Measurements from ENCODE around the gene ERRFI1. TPM values are rescaled to one million over a fixed set of nuclear protein-coding genes. Genes with fewer than 3 reads are reported as not detected.

ERRFI1 gene
- total RNA-seq, 1 donor from 2014 or later: 120 TPM

DNA sequence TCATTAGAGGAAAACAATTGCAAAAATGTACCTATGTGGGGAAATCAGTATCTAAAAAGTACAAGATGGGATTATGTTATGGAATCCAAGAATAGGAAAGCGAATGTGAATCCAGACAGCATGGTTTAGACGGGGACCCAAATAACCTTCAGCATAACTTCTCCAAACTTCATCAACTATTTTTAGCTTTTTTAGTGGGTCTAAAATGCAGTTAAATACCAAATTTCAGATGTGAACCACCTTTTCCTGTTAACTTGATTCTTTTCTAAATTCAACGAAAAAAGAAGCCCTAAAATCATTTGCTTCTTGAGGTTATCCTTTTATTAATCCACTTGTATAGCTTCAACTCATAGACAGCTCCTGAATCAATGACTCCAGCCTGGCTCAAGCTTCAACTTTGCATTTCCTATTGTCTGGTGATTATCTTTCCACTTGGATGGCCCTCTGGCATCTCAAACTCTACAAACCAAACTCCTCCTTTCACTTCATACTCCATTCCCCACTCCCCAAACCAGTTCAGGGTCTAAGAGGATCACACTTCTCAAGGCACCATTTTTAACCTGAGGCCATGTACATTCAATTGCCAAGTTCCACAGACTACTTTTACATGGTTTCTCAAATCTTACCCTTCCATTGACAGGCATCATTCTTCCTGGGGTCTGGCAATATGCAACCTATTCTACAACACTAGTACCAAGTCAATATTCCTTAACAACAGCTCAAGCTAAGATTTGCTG is 7.4 kb downstream of the ERRFI1 start:
- DNase-seq (ENCODE audit: low read depth): no peak
- TF ChIP-seq, protein P1, sequence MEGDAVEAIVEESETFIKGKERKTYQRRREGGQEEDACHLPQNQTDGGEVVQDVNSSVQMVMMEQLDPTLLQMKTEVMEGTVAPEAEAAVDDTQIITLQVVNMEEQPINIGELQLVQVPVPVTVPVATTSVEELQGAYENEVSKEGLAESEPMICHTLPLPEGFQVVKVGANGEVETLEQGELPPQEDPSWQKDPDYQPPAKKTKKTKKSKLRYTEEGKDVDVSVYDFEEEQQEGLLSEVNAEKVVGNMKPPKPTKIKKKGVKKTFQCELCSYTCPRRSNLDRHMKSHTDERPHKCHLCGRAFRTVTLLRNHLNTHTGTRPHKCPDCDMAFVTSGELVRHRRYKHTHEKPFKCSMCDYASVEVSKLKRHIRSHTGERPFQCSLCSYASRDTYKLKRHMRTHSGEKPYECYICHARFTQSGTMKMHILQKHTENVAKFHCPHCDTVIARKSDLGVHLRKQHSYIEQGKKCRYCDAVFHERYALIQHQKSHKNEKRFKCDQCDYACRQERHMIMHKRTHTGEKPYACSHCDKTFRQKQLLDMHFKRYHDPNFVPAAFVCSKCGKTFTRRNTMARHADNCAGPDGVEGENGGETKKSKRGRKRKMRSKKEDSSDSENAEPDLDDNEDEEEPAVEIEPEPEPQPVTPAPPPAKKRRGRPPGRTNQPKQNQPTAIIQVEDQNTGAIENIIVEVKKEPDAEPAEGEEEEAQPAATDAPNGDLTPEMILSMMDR (conservative IDR thresholded peaks at IDR 0.05; ENCODE audit: low read depth, low read length): no peak
- no peak overlapping the region for H3K4me3 ChIP-seq (ENCODE audit: low read depth, low read length)

DNA sequence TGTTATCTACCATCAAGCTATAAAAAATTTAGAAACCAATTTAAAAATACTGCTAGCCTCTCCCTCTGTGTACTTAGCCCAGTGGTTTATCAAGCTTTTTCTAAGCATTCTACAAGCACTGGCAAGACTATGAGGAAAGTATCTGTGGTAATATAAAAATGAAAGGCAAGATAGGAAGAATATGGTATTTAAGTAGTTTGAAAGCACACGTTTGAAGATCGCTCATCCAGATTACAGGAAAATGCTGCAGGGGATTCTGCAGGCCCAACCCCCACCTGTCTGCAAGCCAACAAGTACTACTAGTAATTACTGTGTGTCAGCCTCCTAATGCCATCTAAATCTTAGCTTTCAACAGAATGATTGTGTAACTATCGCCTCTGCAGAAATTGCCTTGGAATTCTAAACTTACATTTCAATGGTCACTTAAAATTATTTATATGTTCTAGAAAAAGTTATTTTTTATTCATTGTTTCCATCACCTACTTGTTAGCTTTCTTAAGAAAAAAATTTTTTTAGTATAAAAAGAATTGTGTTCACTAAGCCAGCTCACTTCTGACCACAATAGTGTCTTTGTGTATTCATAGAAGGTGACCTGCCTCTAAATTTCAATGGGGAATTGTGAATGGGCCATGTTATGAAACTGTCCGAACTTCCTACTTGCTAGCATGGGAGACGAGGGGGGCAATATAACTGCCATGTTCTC is 8.5 kb downstream of the ERRFI1 start:
- no peak overlapping the region for H3K4me3 ChIP-seq (ENCODE audit: low read depth, low read length)
- TF ChIP-seq, protein P1 (conservative IDR thresholded peaks at IDR 0.05; ENCODE audit: low read depth, low read length): no peak
- no peak for DNase-seq (ENCODE audit: low read depth)

DNA sequence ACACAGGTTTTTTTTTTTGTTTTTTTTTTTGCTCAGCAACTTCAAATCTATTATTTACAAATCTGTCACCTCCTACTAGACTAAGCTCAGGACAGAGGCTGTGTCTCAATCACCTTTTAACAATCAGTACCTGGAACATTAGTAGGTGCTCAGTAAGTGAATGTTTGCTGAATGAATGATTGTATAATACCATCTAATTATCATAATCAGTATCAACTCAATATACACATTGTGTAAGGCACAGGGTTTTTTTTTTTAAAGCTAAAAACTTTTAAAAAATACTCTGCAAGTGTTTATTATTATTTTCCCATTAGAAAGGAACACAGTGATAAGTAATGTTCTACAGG is 9.2 kb downstream of the ERRFI1 start:
- TF ChIP-seq, protein P1 (conservative IDR thresholded peaks at IDR 0.05; ENCODE audit: low read depth, low read length): no peak
- no peak overlapping the region for H3K4me3 ChIP-seq (ENCODE audit: low read depth, low read length)
- DNase-seq (ENCODE audit: low read depth): no peak

DNA sequence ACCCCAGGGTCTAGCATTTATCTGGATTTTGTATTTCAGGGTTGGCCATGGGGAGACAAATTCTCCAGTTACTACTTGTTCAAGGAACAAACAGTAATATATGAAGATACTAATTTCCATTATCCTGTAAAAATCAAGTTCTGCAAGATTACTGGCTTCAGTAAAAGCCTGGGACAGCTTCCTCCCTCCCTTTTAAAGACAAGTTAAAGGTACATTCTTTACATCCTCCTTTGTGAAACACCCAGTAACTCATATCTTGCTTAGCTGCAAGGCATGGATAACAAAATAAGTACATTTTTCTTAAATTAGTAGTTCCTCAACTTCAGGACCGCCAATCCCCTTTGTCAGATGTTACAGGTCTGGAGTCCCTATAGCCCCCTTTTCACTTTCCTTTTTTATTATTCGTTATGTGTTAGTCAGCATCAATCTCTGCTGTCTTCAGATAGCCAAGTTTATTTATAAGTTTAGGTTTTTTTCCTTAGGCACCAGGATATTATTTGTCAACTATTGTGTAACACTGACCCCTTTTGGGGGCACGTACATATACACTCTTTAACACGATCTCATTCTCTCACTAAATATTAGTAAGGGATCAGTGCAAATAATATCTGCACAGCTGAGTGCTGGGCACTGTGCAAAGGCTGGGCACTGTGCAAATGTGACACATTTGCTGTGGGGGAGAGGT is 9.8 kb downstream of the ERRFI1 start:
- no peak overlapping the region for H3K4me3 ChIP-seq (ENCODE audit: low read depth, low read length)
- TF ChIP-seq, protein P1 (conservative IDR thresholded peaks at IDR 0.05; ENCODE audit: low read depth, low read length): no peak
- DNase-seq (ENCODE audit: low read depth): no peak

DNA sequence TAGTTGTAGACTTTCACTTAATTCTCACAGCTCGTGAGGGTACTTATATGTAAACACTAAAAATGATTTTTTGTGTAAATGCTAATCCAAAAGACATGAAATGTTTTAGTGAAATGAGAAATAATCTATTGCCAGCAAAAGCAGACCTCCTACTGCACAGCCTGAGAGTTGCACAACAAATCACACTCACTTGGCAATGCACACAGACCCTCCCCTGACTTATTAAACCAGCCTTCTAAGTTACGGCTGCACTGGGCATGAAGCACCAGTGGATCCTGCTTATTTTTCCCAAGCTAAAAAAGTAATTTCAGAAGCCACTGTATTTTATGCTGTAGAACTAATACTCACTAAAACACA is 10.3 kb downstream of the ERRFI1 start:
- DNase-seq (ENCODE audit: low read depth): no peak
- TF ChIP-seq, protein P1 (conservative IDR thresholded peaks at IDR 0.05; ENCODE audit: low read depth, low read length): no peak
- H3K4me3 ChIP-seq (ENCODE audit: low read depth, low read length): no peak overlapping the region

DNA sequence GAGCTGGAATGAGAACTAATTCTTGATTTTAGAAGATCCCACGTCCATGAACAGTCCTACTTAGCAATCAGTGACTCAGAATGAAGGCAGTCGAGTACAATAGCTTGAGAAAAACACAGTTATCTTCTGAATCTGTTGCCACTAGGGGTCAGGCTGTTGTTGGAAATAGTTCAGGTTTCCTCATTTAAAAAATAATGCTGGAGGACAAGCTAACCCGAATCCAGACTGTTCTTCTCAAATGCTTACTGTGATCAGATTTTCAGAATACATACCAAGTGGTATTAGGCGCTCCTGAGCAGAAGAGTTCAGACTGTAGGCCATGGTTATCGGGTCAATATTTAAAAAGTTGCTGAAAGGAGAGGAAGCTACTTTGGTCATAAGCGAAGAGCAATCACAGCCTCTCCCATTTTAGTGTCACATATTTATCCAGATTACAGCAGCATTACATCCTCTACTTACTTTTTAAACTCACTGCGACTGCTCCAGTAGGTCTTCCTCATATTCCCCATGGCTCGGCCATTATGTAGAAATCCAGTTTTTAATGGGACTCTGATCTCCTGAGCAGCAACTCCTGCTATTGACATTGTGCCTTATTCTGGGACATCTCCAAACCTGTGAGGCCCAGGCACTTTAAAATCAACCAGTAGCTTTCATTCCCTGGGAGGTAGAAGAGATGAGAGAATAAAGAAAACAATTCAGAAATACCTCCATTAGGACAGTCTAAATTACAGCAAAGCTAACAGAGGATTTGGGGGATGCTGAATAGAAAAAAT is 10.9 kb downstream of the ERRFI1 start:
- peak; percentile 59 for DNase-seq (ENCODE audit: low read depth)
- TF ChIP-seq, protein P1 (conservative IDR thresholded peaks at IDR 0.05; ENCODE audit: low read depth, low read length): peak; percentile 66
- H3K4me3 ChIP-seq (ENCODE audit: low read depth, low read length): no peak overlapping the region
